Activated T-cell treated with anti-CD3 and anti-CD28 coated beads for 4 hours (primary cell): ENCODE measurements around the gene TMTC2.

ENCODE experiments used
- DNase-seq: peaks from one replicate; pipeline ENCODE4 v3.0.0-alpha.2; 2020

Gene TMTC2

DNA sequence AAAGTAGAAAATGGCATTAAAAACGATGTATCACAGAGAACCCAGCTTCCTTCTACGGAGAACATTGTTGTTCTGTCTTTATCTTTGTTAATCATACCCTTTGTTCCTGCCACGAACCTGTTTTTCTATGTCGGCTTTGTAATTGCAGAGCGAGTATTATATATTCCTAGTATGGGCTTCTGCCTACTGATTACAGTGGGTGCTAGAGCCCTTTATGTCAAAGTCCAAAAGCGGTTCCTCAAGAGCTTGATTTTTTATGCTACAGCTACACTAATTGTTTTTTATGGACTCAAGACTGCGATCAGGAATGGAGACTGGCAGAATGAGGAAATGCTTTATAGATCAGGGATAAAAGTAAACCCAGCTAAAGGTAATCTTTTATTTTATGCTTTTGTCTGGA is 209.6 kb downstream of the TMTC2 start:
- DNase-seq, result no peak

DNA sequence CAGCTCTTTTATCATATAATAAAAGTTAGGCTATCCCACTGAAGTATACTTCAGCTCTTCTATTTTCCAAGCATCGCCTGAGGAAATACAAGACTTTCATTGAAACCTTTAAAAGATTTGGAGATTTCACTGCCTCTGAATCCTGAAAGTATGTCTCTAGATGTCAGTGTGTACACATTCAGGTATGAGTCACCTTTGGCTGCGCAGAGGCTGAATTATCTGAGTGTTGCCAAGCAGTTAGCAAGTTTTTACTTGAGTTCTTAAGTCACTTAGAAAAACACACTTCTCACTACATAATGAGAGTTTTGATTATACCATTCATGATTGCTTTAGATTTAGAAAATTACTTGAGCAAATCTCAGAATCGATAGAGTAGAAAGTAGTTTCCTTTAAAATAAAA is 210.3 kb downstream of the TMTC2 start:
- no peak for DNase-seq

DNA sequence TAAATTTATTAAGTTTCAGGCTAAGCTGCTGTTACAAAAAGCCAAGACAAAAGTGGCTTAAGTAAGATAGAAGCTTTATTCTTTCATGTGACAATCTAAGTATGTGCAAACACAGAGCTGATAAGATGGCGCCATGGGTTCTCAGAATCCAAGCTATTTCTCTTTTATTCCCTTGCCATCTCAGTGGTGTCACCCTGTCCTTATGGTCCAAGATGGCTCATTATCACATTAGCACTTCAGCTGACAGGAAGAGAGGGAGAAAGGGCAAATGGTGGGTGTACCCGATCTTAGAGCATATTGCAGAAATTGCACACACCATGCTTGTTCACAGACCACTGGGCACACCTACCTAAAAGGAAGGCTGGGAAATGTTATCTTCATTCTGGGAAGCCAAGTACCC is 211.7 kb downstream of the TMTC2 start:
- no peak for DNase-seq

DNA sequence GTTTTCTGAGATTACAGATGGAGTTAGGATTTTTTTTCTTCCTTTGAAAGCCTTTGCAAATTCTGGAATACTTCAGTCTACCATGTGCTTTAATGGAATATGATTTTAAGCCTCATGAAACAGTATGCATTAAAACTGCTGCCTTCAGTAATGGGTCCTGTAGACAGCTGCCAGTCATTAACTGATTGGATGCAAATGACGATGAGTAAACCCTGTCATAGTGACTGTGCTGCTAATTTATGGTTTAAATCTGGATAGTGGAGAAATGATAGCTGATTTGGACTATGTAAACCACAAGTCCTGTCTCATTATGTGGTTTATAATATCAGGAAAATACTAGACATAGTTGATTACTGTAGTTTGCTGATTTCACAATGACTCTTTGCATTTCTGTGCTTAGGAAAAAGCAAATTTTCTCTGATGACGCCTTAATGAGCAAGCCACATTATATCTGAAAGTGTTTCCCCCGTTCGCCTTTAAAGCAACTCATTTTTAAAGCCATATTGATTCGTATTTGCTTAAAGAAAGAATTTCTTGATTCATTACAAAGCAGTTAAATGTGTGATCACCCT is 217.6 kb downstream of the TMTC2 start:
- no peak for DNase-seq

DNA sequence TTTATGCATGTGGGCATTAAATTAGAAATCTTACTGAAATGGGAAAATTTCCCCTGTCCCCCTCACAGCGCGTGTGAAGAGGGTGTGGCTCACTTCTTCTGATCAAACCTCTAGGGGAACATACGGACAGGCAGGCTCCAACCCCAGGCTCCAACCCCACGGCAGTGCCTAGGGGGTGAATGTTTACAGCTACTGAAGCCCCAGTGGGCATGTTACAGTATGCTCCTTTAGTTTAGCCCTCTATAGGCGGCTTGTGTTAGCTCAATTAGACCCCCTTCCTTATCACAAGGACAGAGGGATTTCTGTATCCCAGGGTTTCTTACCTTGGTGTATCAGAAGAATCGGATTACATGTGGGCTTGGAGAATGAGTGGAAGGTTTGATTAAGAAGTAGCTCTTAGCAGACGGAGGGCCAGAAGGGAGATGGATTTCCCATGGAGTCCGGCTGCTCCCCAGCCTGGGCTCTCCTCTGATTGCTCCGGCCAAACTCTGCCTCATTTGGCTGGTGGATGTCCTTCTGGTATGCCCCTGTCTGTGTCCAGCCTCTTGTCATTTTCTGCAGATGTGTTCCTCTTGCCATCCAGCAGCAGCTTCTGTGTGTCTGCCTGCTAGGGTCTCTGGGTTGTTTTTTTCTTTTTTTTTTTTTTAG is 223.7 kb downstream of the TMTC2 start:
- DNase-seq, result no peak

DNA sequence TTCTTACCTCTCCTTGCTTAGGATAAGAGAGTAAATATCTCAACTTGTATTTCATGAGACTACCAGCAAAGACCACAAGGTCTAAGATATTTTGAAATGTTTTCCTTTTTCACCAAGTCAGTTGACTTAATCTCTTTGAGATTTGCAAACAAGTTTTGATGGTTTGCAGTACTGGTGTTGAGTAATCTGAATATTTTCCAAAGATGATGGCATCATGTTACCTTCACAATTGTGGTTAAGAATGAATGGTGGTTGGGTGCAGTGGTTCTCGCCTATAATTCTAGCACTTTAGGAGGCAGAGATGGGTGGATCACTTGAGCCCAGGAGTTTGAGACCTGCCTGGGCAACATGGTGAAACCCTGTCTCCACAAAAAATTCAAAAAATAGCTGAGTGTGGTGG is 225.7 kb downstream of the TMTC2 start:
- DNase-seq, result no peak

DNA sequence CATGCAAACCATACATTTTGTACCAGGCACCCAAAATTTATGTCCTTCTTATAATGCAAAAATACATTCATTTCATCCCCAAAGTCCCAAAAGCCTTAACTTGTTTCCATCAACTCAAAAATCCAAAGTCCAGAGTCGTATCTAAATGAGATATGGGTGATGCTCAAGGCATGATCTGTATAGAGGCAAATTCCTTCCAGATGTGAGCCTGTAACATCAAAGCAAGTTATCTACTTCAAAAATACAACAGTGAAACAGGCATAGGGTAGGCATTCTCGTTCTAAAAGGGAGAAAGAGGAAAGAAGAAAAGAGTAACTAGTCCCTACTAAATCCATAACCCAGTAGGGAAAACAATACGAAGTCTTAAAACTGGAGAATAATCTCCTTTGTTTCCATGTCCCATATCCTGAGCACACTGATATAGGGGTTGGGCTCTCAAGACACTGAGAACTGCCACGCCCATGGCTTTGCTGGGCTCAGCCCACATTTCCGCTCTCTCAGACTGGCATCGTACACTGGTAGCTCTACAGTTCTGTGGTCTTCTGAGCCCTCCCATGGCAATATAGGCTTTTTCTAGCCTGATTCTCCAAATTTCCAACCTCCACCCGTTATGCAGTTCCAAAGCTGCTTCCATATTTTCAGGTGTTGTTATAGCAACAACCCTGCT is 232.8 kb downstream of the TMTC2 start:
- no peak for DNase-seq

DNA sequence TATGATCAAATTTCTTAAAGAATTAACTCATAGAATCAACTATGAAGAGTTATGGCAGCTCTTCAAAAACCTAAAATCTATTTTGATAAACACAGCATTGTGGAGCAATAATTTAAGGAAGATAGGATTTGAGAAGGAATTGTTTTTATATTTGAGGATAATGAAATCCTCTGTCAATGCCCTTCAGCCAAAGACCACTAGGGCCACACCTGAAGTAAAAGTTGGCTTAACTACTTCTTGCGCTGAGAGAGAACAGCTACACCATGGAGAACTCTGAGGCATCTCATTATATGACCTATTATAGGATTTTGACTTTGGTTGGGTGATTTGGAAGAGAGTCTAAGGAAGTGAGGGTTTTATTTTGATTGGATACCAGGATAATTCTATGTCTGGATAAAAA is 237.2 kb downstream of the TMTC2 start:
- DNase-seq, result no peak

DNA sequence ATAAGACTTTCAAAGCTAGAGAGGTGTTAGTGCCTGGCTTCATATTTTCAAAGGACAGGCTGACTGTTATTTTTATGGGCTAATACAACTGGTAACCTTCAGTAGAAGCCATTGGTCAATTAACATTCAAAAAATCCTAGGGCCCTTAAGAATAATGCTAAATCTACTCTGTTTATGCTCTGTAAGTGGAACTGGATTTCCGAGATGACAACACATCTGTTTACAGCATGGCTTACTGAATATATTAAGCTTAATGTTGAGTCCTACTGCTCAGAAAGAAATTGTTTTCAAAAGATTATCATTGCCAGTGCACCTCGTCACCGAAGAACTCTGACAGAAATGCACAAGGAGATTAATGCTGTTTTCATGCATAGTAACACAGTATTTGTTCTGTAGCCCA is 239.9 kb downstream of the TMTC2 start:
- DNase-seq, result no peak

DNA sequence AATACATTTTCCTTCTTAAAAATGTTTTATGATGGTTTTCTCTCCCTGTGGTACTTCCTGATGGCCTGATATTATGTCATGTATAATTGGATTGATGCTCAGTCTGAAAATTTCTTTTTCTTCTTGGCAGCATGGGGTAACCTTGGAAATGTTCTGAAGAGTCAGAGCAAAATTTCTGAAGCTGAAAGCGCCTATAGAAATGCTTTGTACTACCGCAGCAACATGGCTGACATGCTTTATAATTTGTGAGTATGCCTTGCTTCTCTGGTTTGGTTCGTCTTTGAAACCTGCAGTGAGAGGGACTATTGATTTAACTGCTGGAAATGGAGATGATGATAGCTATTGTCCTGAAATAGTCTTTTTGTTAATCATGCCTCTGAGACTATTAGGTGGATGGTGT is 243.6 kb downstream of the TMTC2 start:
- DNase-seq, result no peak

DNA sequence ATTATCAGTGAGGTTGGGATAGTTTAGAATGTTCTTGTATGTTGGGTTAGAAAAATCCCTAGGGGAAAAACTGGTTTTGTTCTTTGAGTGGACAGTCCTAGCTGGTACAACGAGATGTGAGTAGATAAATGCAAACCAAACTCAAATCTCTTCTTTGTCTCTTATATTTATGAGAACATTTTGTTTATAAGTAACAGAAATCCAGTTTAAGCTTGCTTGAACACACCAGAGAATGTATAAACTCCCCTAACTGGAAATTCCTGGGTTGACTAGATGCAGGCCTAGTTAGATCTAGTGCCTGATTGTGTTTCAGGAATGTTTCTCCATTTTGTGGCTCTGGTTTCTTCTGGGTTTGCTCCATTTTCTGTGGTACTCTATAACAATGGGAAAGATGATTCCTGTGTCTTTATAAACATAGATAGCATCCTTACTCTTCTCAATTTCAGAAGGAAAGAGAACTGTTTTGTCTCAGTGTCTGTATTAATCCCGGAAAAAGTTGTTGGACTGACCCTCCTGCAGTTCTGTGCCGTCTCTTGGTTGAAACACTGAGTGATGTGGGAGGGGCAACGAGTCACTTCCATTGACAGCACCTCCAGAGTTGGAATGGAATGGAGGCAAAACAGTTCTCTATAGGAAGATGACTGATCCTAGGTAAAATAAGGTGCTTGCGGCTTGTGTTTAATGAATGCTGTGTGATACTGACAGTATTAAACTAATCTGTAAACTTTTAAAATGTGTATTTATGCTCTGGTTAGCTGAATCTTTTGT is 244.8 kb downstream of the TMTC2 start:
- no peak for DNase-seq

DNA sequence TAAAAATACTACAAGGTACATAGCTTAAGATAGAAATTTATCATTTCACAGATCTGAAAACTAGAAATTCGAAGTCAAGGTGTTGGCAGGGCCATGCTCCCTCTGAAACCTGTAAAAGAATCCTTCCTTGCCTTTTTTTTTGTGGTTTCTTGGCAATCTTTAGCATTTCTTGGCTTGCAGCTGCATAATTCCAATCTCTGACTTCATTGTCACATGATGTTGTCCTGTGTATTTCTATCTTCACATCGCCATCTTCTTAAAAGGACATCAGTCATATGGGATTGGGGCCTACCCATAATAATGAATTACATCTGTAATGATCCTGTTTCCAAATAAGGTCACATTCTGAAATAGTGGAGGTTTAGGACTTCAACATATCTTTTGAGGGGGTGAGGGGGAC is 250.4 kb downstream of the TMTC2 start:
- DNase-seq, result no peak

DNA sequence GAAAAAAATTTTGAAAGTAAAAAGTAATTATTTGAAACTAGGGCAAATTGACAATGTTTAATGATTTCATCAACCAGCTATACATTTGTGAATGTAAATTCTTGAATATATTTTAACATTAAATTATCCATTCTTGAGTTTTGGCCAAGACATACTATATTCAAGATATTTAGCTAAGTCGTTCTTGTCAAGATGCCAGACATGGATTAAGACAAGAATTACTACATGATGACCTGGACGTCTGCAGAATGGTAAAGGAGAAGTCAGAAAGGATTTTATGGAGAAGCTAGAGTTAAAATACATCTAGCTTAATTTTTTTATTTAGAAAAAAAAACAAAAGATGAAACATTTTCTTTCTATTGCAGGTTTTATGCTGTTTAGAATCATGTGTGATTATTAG is 255.8 kb downstream of the TMTC2 start:
- DNase-seq, result no peak

DNA sequence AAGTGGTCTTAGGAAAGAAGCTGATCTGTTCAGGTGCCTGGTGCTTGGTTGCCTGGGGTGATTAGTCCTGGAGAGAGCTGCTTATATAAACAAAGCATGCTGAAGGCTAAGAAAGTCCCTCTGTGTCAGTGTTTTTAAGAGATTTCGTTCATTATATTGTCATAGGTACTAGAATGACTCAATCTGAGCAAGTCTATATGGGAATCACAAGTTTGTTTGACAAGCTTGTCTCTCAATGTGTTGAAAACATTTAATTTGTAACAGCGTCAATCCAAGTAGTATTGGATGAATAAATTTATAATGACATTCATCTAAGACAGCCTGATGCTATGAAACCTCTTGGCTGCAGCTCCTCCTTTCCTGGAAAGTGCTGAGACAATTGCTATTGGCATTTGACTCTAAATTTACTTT is 256.3 kb downstream of the TMTC2 start:
- DNase-seq, result no peak

DNA sequence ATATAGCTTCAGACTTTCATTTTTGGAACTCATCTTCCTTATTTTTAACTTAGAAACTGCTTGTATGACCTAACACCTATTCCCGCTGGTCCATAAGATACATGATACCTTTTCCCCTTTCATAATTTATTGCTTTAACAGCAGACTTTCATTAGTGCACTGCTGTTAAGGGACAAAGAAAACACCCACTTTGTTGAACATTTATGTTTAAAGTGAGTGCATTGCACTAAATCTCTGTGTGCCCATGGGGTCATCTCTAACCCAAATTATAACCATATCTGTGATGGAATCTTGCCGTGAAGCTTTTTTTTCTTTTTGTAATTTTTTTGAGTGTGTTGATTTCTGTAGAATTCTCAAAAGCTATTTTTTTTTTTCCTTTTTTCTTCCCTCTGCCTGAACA is 261.8 kb downstream of the TMTC2 start:
- DNase-seq, result no peak

DNA sequence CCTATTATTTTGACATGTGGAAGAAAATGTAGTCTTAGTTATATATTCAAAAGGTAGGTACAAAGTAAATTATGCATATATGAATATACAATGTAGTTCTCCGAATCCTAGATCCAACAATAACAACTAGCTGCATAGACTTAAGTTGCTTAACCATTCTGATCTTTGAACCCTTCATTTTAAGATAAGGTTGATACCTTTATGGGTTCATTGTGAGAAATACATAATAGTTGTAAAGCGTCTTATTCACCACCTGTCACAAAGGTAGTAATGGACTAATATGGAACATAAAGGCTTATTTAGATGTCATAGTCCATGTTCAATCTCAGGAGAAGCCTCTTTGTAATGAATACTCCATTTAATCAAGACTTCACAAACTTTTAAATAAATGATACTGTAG is 263.6 kb downstream of the TMTC2 start:
- no peak for DNase-seq

DNA sequence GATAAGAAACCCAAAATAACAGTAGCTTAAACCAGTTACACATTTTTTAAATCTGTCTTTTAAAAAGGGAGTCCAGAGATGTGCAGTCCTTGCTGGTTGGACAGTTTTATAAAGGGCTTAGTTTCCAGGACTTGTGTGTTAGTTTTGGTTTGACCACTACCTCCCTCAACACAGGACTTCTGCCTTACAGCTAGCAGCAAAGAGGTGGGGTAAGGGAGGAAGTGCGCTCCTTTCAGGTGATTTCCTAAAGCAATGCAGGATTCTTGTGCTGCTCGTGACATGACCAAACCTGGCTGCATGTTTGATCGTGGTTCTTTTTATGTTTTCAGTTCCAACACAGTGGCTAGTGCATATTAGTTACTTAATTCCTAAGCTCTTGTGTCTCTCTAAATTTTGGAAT is 266.2 kb downstream of the TMTC2 start:
- DNase-seq, result no peak

DNA sequence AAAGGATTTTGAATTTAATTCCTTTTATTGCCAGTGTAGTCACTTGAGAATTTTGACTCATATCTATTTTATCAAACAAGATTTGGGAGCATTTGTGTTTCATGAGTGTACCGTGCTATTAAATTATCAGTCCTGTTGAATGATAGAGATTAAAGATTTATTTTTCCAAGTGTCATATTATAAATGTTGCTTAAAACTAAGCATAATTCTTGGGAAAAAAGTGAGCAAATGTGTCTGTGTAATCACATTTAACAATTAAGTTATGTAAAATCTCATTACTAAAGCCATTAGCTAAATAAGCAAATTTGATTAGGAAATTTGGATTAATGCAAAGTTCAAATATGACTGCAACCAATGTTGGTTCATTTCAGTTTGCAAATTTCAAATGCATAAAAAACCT is 266.7 kb downstream of the TMTC2 start:
- no peak for DNase-seq

DNA sequence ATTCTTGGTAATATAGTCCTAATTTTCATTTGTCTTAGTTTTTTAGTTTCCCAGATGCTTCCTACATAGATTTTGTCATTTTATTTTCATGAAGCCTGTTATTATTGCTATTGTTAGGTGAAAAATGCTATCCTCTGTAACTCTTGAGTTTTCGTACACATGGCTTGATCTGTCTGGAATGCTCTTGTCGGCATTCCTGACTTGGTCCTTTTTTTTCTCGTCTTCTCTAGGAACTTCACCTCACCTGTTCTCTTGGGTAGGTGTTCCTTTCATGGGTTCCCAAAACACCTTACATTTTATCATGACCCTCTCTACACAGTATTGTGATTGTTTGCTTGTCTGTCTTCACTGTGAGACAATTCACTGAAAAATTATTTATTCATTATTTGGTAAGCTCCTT is 267.4 kb downstream of the TMTC2 start:
- DNase-seq, result no peak

DNA sequence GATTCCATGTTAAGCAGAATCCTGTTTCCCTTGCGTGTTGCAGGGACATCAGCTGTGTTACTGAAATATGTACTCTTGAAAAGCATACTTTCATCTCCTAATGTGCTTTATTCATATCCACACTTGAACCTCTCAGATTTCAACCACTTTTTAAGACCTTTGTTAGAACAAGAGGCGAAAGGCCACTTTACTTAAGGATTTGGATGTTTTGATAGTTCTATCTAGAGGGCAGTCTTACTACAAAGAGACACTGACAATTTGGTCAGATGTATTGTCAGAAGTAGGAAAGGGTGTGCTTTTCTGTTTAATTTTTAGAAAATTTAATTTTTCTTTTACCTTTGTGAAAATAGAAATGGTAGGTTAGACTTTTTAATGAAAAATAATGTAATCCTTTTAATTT is 267.9 kb downstream of the TMTC2 start:
- DNase-seq, result no peak

DNA sequence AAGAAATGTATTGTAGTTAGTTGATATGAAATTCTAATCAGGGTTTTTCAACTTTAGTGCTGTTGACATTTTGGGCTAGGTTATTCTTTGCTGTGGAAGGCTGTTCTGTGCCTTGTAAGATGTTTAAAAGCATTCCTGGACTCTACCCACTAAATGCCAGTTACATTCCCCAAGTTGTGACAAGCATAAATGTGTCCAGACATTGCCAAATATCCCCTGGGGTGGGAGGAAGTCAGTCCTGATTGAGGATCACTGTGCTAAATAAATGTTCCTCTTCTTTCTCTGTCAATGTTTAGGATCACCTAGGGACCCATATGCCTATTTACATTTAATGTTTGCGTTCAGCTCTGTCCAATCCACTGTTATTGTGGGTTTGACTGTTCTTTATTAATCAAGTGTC is 268.3 kb downstream of the TMTC2 start:
- DNase-seq, result no peak

DNA sequence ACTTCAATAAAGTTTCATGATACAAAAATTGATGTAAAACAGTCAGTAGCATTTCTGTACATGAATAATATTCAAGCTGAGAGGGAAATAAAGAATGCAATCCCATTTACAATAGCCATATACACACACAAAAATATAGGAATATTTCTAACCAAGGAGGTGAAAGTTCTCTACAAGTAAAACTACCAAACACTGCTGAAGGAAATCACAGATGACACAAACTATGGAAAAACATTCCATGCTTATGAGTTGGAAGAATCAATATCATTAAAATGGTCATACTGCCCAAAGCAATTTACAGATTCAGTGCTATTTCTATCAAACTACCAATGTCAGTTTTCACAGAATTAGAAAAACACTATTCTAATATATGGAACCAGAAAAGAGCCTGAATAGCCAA is 272.3 kb downstream of the TMTC2 start:
- no peak for DNase-seq

DNA sequence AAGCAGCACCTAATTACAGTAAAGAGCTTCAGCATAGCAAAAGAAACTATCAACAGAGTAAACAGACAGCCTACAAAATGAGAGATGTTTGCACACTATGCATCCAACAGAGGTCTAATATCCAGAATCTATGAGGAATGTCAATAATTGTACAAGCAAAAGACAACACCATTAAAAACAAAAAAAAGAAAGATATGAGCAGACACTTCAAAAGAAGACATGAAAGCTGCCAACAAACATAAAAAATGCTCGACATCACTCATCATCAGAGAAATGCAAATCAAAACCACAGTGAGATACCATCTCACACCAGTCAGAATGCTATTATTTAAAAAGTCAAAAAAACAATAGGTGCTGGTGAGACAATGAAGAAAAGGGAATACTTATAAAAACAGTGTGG is 273.1 kb downstream of the TMTC2 start:
- no peak for DNase-seq

DNA sequence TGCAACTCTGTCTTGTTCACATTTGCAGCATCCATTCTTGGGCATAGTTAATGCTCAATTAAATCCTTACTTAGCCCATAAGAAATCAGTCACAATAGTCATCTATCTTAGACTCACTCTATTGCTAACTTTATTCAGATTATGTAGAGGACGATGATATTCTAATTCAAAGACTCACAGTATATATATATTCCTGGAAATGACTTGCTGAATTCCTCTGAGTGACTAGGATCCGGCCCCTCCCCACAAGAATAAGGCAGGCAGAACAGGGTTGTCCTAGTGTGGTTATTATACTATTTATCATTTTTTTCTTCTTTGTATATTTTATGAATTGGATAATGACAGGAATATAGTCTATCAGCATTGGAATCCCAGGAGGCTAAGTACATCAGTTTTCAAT is 275.1 kb downstream of the TMTC2 start:
- no peak for DNase-seq
